ENCODE measurements around the gene PPP1R14C. TPM values are rescaled to one million over a fixed set of nuclear protein-coding genes. Genes with fewer than 3 reads are reported as not detected.
A peak's percentile ranks its signal among the peaks of the same experiment; 100 is the strongest.

PPP1R14C gene
- total RNA-seq, 1 donor: 2.1 TPM

DNA sequence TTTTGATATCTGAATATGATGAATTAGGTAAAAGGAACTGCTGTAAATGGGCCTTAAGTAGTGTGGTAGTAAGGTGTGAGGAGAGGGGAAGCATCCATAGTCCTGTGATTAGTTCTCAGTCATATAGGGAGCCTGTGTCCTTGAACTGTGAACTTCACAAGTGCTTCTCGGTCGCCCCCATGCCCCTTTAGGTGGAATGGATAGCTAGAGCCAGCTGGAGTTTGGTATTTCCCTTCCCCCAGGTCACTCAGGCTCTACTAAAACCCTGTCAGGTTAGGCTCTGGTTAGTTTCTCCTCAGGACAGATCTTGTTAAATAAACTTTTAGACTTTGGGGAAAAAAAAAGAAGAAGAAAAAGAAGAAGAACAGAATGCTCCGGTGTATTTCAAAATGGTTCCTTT, 82.0 kb downstream of the PPP1R14C start:
- no peak overlapping the region for H3K4me3 ChIP-seq (ENCODE audit: low read depth, low read length)
- TF ChIP-seq, protein P1, sequence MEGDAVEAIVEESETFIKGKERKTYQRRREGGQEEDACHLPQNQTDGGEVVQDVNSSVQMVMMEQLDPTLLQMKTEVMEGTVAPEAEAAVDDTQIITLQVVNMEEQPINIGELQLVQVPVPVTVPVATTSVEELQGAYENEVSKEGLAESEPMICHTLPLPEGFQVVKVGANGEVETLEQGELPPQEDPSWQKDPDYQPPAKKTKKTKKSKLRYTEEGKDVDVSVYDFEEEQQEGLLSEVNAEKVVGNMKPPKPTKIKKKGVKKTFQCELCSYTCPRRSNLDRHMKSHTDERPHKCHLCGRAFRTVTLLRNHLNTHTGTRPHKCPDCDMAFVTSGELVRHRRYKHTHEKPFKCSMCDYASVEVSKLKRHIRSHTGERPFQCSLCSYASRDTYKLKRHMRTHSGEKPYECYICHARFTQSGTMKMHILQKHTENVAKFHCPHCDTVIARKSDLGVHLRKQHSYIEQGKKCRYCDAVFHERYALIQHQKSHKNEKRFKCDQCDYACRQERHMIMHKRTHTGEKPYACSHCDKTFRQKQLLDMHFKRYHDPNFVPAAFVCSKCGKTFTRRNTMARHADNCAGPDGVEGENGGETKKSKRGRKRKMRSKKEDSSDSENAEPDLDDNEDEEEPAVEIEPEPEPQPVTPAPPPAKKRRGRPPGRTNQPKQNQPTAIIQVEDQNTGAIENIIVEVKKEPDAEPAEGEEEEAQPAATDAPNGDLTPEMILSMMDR (IDR thresholded peaks at IDR 0.05; ENCODE audit: insufficient read depth, low read length): no peak
- DNase-seq (ENCODE audit: low read depth): no peak

DNA sequence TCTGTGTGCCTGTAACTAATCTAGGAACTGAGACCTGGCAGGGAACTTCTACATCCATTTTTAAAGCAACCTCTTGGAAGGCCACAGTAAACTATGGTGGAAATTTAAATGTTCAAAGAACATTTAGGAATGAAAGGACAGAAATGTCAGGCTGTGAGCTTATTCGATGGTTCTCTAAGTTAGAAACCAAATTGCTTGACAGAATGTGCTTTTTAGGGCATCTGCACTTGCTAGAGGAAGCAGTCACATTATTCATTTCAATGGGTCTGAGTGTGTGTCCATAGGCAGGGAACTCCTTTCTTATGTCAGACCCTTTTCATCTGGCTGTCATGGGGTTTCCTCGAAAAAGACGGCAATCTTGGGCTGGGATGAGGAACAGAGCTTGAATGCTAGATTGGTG, 84.4 kb downstream of the PPP1R14C start:
- TF ChIP-seq, protein P1 (IDR thresholded peaks at IDR 0.05; ENCODE audit: insufficient read depth, low read length): no peak
- DNase-seq (ENCODE audit: low read depth): no peak
- H3K4me3 ChIP-seq (ENCODE audit: low read depth, low read length): no peak overlapping the region

GRCh38 chr6:150228072-150228733, 85.4 kb downstream of the PPP1R14C start:
- TF ChIP-seq, protein P1 (IDR thresholded peaks at IDR 0.05; ENCODE audit: insufficient read depth, low read length): no peak
- no peak overlapping the region for H3K4me3 ChIP-seq (ENCODE audit: low read depth, low read length)
- no peak for DNase-seq (ENCODE audit: low read depth)

- H3K4me3 ChIP-seq (ENCODE audit: low read depth, low read length): no peak overlapping the region
- peak; percentile 20 for DNase-seq (ENCODE audit: low read depth)
- TF ChIP-seq, protein P1 (IDR thresholded peaks at IDR 0.05; ENCODE audit: insufficient read depth, low read length): no peak
Measured at GRCh38 chr6:150229436-150230163, 86.8 kb downstream of the PPP1R14C start.

GRCh38 chr6:150230164-150230561, 87.3 kb downstream of the PPP1R14C start:
- TF ChIP-seq, protein P1 (IDR thresholded peaks at IDR 0.05; ENCODE audit: insufficient read depth, low read length): no peak
- no peak for DNase-seq (ENCODE audit: low read depth)
- no peak overlapping the region for H3K4me3 ChIP-seq (ENCODE audit: low read depth, low read length)

GRCh38 chr6:150230832-150231524, 88.1 kb downstream of the PPP1R14C start:
- TF ChIP-seq, protein P1 (IDR thresholded peaks at IDR 0.05; ENCODE audit: insufficient read depth, low read length): no peak
- no peak overlapping the region for H3K4me3 ChIP-seq (ENCODE audit: low read depth, low read length)
- no peak for DNase-seq (ENCODE audit: low read depth)

Data from fibroblast of the aortic adventitia (primary cell).